KBM-7 (cell line): ENCODE data around the gene WDPCP.
"Not testable (repeated sequence)": the region's sequence is repeated elsewhere in the genome, so short reads cannot be mapped to it uniquely, and the experiment has no call there.

Experiments
- DNase-seq: peaks from one replicate; pipeline ENCODE4 v3.0.0-alpha.2; 2015
- in situ Hi-C: fragments of 300-500 bp; cut with MboI; formaldehyde crosslinking; loops from 2 replicates; pipeline ENCODE4 v1.14.3; 2020; ENCODE audit warnings: low sequenced_read_pairs, low pct_unique_long_range_greater_than_20kb, mixed read lengths

Gene WDPCP

DNA sequence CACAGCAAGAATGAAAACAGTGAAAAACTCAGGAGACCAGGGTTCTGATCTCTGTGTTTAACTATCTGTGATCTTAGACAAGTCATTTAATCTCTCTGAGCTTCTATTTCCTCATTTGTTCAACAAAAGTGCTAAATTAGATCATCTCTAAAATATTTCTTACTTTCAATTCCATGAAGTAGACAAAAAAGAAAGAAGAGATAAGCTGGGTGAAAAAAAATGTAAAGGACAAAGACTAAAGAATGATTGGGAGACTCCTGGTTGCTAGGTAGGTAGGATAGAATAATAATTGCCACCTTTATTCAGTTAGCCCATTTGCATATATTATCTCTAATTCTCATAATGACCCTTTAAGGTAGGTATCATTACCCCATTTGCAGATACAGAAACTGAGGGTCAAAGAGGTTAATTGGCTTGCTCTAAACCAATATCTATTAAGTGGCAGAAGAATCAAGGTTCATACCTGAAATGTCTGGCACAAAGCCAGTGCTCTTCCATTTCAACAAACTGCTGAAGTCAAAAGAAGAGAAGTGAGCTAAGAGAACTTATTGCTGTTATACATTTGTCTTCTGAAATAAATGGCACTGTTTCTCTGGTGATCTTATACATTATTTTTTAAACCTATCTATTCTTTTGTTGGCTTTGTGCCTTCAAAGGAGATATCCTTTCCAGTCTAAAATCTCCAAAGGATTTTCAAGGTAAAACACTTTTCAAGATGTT, 395.9 kb downstream of the WDPCP start:
- no peak for DNase-seq
- in situ Hi-C loops: no loop called here

DNA sequence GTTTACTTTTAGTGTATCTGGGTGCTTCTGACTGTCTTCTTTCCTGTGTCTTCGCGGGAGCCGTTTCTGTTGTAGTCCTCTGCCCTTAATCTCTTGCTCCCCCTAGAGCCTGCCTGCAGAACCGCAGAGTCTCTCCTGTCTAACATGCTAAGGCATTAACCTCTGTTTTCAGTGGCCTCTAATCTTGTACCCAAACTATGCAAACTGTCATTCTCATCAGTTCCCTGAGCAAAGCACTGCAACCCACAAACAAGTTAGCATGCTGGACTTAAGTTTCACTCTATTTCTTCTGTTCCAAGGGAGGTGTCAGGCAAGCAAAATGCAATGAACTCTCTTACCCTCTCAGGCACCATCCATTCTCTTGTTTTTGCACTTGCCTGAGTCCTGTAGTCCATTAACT, 399.3 kb downstream of the WDPCP start:
- peak; percentile 51 for DNase-seq
- in situ Hi-C loops: no loop called here

DNA sequence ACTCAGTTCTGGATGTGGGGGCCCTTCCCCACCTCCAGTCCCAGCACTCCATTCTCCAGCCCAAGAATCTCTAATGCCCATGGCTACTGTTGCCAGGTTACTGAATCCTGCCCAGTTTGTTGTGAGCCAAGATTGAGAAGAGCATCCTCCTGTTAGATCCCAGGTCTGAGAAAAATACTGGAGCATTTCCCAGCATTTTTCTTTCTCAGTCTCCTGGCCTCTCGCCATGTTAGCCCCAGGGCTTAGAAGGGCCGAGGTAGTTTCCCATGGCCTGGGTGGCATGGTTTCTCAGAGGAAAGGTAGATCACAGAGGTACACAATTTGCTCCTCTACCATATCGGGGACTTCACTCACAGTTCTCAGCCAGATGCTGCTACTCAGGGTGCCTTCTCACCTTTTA, 401.9 kb downstream of the WDPCP start:
- no peak for DNase-seq

DNA sequence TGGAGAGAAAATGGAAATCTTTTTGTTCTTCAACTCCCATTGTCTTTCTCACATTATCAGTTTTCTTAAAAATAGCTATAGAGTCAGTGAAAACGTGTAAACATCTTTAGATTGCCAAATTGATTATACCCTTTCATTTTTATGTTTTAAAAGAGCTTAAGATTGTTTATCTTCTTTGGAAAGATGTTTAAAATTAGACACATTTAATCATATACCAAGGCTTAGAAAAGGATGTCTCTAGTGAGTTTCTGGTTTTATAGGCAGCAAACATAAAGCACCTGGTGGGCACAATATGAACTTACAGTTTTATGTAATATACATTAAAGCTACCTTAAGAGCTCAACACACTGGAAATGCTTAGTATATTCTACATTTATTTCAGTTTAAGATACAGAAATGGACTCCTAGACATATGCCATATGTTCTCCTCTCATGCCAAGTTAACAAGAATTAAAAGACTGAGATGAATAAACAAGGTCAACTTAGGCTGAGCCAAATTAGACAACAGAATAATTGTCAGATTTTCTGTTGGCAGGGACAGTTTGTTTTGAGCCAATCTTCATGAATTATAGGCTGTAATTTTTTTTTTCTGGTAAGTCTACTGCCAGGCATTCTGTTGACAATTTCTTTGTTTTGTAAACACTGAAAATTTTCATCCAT, 425.0 kb downstream of the WDPCP start:
- in situ Hi-C loops: no loop called here
- DNase-seq: no peak

More for the DNA sequence above, 401.9 kb downstream of the WDPCP start:
- in situ Hi-C loops: no loop called here

DNA sequence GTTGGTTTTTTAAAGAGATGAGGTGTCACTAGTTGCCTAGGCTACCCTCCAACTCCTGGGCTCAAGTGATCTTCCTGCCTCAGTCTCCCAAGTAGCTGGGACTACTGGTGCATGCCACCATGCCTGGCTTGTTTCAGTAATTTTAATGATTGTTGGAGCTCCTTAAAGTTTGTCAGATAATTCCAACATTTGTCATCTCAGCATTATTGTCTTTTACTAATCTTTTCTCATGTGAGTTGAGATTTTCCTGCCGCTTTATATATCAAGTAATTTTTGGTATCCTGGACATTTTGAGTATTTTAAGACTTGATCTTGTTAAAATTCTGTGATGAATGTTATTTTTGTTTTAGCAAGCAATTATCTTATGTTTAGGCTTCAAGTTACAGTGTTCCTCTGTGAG, 429.0 kb downstream of the WDPCP start:
- in situ Hi-C loops: no loop called here
- DNase-seq: no peak

DNA sequence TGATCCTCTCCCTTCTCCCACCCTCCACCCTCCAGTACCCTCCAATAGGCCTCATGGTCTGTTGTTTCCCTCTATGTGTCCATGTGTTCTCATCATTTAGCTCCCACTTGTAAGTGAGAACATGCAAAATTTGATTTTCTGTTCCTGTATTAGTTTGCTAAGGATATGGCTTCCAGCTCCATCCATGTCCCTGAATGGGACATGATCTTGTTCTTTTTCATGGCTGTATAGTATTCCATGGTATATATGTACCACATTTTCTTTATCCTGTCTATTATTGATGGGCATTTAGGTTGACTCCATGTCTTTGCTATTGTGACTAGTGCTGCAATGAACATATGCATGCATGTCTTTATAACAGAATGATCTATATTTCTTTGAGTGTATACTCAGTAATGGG, 451.6 kb downstream of the WDPCP start:
- in situ Hi-C loops, DNase-seq: not testable (repeated sequence)

DNA sequence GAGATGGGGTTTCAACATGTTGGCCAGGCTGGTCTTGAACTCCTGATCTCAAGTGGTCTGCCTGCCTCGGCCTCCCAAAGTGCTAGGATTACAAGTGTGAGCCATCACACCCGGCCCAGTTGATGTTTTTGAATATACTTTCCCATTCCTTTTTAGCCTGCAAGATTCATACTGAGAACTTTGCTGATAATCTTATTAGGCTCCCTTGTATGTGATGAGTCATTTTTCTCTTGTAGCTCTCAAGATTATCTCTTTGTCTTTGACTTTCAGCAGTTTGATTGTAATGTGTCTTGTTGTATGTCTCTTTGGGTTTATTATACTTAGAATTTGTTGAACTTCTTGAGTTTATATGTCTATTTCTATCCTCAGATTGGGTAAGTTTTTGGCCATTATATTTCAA, 456.3 kb downstream of the WDPCP start:
- in situ Hi-C loops: no loop called here
- DNase-seq: no peak

DNA sequence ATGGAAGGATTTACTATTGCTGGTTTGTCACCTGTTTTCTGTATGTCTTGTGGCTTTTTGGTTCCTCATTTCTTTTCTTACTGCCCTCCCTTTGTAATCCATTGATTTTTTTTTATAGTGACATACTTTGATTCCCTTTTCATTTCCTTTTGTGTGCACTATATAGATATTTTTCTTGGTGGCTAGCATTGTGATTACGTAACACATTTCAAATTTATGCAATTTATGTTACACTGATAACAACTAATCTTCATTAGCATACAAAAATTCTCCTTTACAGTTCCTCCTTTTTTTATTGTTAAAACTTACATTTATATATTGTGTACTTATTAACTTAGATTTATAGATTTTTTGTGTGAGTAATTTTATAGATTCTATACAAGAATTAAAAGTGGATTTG, 457.1 kb downstream of the WDPCP start:
- no peak for DNase-seq
- in situ Hi-C loops: no loop called here

DNA sequence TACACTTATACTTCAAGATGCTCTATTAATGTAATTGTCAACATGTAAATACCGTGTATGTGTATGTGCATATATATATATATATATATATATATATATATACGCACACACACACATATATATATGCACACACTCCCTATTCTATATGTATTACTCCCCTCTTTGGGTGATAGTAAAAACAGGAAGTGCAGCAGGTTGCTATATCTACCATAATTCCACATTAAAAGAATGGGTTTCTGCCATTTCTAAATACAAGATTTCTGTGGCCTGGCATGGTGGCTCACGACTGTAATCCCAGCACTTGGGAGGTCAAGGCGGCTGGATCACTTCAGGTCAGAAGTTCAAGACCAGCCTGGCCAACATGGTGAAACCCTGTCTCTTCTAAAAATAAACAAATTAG, 460.7 kb downstream of the WDPCP start:
- in situ Hi-C loops: no loop called here
- DNase-seq: no peak

DNA sequence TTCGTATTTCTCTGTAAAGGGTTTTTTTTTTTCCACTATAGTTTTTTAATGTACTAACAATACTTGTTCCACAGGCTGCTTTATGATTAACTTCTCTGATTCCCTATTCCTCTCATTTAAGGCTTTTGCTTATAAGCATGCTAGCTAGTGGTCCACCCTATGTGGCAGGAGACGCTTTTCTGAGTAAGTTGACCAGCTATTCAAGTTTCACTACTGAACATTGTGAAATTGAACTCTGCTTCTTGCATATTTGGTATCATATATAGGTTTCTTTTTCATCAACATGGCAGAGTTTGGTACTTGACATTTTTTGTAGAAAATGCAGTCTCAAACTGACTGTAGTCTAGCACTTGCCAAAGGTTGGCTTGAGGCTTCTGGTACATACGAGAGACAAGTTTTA, 463.4 kb downstream of the WDPCP start:
- in situ Hi-C loops: no loop called here

DNA sequence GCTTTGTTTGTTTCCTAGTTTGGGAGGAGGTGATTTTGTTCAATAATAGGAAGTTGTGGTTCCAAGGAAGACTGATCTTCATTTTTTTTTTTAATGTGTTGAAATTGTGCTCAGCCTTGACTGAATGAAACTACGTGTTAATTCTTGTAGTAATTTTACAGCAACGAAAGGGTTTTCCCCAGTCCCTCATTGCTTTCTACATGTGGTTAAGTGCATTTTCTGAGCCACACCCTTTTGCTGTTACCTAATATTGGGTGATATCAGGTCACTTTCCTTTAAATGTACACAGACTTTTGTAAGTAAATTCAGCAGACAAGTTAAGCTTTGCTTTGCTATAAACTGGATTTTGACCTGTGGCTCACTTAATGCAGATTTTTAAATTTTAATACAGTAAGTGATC, 464.1 kb downstream of the WDPCP start:
- DNase-seq: peak; percentile 24
- in situ Hi-C loops: no loop called here

More for the DNA sequence above, 463.4 kb downstream of the WDPCP start:
- no peak for DNase-seq

DNA sequence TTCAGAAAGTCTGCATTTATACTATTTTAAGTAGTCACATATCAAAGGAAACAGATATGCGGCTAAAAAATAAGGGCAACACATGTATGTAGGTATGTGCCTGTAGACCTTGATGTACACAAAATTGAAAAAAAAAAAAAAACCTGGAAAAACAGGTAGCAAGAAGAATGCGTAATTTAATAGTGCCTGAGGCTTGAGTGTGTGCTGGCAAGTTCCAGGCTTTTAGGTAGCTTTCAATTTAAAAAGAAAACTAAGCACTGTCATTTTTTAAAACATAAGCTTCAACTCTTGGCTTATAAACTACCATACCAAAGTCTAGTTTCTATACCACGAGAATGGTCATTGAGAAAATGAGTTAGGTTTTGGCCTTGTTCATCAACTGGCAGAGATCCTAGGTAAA, 465.4 kb downstream of the WDPCP start:
- in situ Hi-C loops: no loop called here

DNA sequence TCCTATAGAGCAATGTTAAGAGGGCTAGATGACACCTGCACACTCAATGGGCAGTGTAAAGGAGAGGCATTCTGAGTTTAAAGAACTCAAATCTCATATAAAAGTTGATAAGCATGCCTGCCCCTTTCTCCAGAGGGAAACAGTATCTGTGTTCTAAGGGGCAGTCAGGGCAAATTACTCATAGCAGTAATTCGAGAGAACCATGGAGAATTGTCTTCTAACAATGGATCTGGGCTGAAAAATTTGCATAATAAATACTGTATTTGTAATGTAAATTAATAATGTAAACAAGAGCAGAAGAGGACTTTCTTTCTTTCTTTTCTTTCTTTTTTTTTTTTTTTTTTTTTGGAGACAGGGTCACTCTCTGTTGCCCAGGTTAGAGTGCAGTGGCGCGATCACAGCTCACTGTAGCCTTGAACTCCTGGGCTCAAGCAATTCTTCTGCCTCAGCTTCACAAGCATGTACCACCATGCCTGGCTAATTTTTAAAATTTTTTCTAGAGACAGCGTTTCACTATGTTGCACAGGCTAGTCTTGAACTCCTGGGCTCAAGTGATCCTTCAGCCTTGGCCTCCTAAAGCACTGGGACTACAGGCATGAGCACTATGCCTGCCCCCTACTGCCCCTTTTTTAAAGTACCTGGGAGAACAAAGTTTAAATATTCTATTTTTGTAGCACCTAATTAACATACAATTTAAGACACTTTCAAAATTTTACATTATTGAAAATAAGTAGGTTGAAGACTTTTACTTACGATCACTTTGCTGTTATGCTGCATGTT, 467.0 kb downstream of the WDPCP start:
- in situ Hi-C loops: no loop called here
- no peak for DNase-seq

More for the DNA sequence above, 465.4 kb downstream of the WDPCP start:
- no peak for DNase-seq

DNA sequence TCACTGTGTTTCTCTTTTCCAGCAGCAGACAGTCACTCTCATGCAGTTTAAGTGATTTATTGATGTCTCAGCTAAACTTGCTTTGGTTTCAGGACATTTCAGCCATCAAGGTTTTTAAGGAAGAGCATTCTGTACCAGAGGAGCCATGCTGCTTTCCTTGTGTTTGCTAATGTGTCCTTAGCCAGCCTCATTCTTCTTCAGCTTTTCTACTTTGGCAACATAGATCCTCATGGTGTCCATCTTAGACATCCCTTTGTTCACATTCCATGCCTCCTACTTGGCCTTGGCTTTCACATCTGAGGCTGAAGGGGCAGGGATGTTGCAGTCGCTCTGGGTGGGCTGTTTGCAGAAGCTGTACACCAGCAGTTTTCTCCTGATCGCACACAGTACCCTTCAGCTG, 469.5 kb downstream of the WDPCP start:
- in situ Hi-C loops: no loop called here

DNA sequence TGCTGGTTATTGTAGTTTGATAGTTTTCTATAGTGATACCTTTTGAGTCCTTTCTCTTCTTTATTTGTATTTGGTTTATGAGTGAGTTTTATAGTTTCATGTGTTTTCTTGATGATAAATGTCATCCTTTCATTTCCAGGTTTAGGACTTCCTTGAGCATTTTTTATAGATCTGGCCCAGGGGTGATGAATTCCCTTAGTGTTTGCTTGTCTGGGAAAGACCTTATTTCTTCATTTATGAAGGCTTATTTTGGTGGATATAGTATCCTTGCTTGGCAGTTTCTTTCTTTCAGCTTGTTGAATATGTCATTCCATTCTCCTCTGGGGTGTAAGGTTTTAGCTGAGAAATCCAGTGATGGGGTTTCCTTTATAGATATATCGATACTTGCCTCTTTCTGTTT, 483.8 kb downstream of the WDPCP start:
- DNase-seq: no peak
- in situ Hi-C loops: no loop called here

More for the DNA sequence above, 469.5 kb downstream of the WDPCP start:
- DNase-seq: no peak

DNA sequence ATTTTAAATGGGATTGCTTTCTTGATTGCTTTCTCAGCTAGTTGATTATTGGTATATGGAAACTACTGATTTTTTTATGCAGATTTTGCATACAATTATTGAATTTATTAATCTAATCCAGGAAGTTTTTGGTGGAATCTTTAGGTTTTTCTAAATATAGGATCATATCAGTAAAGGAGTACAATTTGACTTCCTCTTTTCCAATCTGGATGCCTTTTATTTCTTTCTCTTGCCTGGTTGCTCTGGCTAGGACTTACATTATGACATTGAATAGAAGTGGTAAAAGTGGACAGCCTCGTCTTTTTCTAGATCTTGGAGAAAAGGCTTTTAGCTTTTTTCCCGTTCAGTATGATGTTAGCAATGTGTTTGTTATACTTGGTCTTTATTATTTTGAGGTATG, 486.3 kb downstream of the WDPCP start:
- in situ Hi-C loops: no loop called here
- no peak for DNase-seq

DNA sequence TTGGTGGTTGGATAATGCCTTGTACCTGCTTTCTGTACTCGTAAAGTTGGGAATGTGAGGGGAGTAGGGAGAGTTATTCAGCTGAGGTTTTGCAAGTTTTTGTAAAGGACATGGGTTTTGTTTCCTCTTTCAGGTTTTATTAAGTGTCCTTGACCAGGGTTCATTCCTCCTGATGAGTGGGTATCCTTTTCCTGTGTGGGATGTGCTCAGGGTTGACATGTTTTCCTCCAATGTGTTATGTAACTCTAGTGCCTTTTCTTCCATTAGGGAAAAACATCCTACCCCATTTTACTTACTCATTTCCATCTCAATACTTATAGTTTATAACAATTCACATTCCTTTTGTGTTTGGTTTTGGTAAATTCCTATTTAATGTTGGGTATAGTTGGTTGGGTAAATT, 489.2 kb downstream of the WDPCP start:
- no peak for DNase-seq
- in situ Hi-C loops: no loop called here

DNA sequence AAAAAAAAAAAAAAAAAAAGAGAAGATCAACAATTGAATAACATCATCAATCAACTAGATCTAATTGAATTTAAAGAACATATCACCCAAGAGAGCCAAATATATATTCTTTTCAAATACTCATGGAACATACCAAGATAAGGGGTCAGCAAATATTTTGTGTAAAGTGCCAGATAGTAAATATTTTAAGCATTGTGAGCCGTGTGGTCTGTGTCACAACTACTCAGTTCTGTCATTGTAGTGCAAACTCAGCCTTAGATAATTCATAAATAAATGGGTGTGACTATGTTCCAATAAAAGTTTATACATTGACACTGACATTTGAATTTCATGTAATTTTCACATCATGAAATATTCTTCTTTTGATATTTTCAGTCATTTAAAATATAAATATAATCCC, 491.8 kb downstream of the WDPCP start:
- no peak for DNase-seq
- in situ Hi-C loops: no loop called here

DNA sequence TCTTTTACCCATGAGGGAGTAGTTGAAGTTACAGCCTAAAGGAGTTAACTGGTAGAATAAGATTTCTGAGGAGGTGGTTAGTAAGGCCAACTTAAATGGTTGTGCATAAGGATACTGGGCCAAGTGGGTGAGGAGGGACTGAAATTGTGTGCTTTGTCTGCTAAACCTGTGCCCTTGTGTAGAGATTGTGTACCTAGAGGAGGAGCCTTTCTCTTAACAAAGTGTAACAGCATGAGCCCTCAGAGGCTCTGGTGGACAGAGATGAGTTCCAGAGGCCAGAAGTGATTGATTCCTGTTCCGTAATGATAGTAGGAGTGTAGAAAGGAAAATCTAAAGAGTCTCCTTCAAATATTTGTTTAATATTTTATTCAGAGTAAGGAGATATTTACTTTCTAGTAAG, 494.8 kb downstream of the WDPCP start:
- in situ Hi-C loops: no loop called here
- DNase-seq: no peak

DNA sequence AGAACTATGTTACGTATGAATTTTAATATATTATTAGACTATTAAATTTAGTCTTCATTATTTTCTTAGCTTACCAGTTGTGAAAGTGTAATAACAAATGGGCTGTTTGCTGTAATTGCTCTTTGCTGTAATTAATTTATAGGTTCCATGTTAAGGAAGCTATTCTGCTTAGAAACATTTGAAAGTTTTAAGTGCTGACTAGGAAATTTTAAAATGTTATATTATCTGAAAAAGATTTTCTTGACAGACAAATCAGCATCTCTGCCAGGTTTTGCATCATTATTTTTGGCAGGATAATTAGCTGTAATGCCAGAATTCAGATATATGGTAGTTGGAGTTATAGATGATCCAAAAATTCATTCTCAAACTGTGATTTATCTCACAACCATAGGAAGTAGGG, 495.4 kb downstream of the WDPCP start:
- in situ Hi-C loops: no loop called here
- DNase-seq: no peak
